ENCODE data around the gene RXRA.

DNA sequence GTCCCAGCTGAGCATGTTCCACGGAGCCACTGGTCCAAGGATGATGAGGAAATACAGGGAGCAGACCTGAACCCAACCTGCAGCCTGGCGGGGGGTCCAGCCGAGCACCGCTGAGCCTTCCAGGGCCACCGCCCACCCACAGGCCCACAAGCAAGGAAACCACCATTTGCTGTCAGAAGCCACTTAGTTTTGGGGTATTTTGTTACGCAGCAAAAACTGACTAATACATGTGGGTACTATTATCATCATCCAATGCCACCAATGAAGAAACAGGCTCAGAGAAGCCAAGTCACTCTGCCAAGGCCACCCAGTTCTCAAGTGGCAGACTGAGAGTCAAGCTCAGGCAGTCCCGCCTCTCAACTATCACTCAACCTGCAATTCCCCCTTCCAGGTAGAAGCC, 48.0 kb upstream of the RXRA start:
- TF ChIP-seq POLR2A (IDR thresholded peaks at IDR 0.05; ENCODE audit: low read depth, low read length): no peak
- no peak for TF ChIP-seq POLR2AphosphoS5 (IDR thresholded peaks at IDR 0.05; ENCODE audit: low read depth, low read length)
- TF ChIP-seq TAF1 (IDR thresholded peaks at IDR 0.05; ENCODE audit: low read depth, low read length): no peak

Data from GM12891 (cell line).